Activated CD8-positive, alpha-beta T cell treated with anti-CD3 and anti-CD28 coated beads for 36 hours (primary cell): Measurements from ENCODE around the gene MAN2C1. TPM values are rescaled to one million over a fixed set of nuclear protein-coding genes. Genes with fewer than 3 reads are reported as not detected.
"Not testable (repeated sequence)": the region's sequence is repeated elsewhere in the genome, so short reads cannot be mapped to it uniquely, and the experiment has no call there.

Experiments
- ATAC-seq: fragments of 200-7000 bp; cut with Tn5 transposase; one replicate; pipeline ENCODE4 v1.10.0; 2021; ENCODE audit warnings: mild to moderate bottlenecking, moderate library complexity
- CTCF ChIA-PET: fragments of 350-600 bp; sonication (Branson Sonifier 250); formaldehyde crosslinking; loops from one replicate; lab custom pipeline; 2021; ENCODE audit warnings: antibody characterized with exemption; lab: Charles Lee
- POLR2A ChIA-PET: fragments of 350-600 bp; sonication (Branson Sonifier 250); formaldehyde crosslinking; loops from one replicate; lab custom pipeline; 2021; ENCODE audit warnings: antibody characterized with exemption; lab: Charles Lee
- DNase-seq: peaks from one replicate; pipeline ENCODE4 v3.0.0-alpha.2; 2020
- H3K27ac Mint-ChIP-seq: one replicate; pipeline ENCODE4 v1.8.0; 2021; ENCODE audit warnings: mild to moderate bottlenecking, mixed read lengths
- H3K27me3 Mint-ChIP-seq: one replicate; pipeline ENCODE4 v1.8.0; 2021; ENCODE audit warnings: mixed read lengths
- H3K36me3 Mint-ChIP-seq: one replicate; pipeline ENCODE4 v1.8.0; 2021; ENCODE audit warnings: low read depth, mixed read lengths
- H3K4me1 Mint-ChIP-seq: one replicate; pipeline ENCODE4 v1.8.0; 2021; ENCODE audit warnings: low read depth, mixed read lengths
- H3K4me3 Mint-ChIP-seq: one replicate; pipeline ENCODE4 v1.8.0; 2021; ENCODE audit warnings: mild to moderate bottlenecking, moderate library complexity, mixed read lengths
- H3K9me3 Mint-ChIP-seq: one replicate; pipeline ENCODE4 v1.8.0; 2021; ENCODE audit warnings: mixed read lengths
- CTCF ChIP-seq: fragments of 200-600 bp; IDR thresholded peaks from one replicate; pipeline ENCODE4 v1.8.0; 2022; ENCODE audit warnings: antibody characterized with exemption, mild to moderate bottlenecking
- intact Hi-C: fragments of 100-400 bp; cut with micrococcal nuclease; formaldehyde crosslinking; loops from one replicate; pipeline ENCODE4 v1.10.0; 2022
- total RNA-seq, 2 experiments: library from RNA; stranded (reverse); gene quantifications; one replicate each; pipeline ENCODE4 v1.2.3, GENCODE V29; 2021

Gene MAN2C1
- total RNA-seq, 2 experiments from 2014 or later, result 170 to 181 TPM

- no peak for ATAC-seq
- TF ChIP-seq CTCF, result no peak
- Mint-ChIP-seq H3K36me3 (peaks cover 25% of the 10 kb centered on the region), H3K4me1 (peaks cover 21% of the 10 kb centered on the region), H3K4me3 (no peak overlapping the region), H3K27me3 (no peaks in the 10 kb centered on the region), H3K9me3 (peaks cover 18% of the 10 kb centered on the region), H3K27ac (no peak overlapping the region)
- POLR2A ChIA-PET, result interaction anchor here (1.2 to 11.3 kb wide), 2 partner anchors 10 to 16 kb away, joined by 5 to 81 read pairs; partner anchors contain the start of gene MAN2C1
- CTCF ChIA-PET, result interaction anchor here (5.8 kb wide), 1 partner anchor 16 kb away, joined by 31 read pairs; the partner anchor contains the start of gene MAN2C1
- intact Hi-C loops, result no loop called here
- DNase-seq, result no peak
Measured at GRCh38 chr15:75352186-75353080, 16.0 kb downstream of the MAN2C1 start.

- no peak for TF ChIP-seq CTCF
- CTCF ChIA-PET, result interaction anchor here (0.9 to 5.8 kb wide), 2 partner anchors 17 to 228 kb away, joined by 3 to 31 read pairs; partner anchors contain the start of genes MAN2C1 and PTPN9
- peaks cover 26% of the 10 kb centered on the region for H3K36me3 Mint-ChIP-seq
- DNase-seq (peak; percentile 37), ATAC-seq (no peak)
- peaks cover 28% of the 10 kb centered on the region for H3K4me1 Mint-ChIP-seq
- POLR2A ChIA-PET, result interaction anchor here (1.3 to 11.3 kb wide), 3 partner anchors 9 to 17 kb away, joined by 6 to 81 read pairs (median 7); partner anchors contain the start of genes COMMD4 and MAN2C1
- H3K27ac Mint-ChIP-seq, result peak overlapping the region; percentile 93
- intact Hi-C loops, result no loop called here
- peaks cover 18% of the 10 kb centered on the region for H3K9me3 Mint-ChIP-seq
- H3K4me3 Mint-ChIP-seq, result no peak overlapping the region
- peaks cover 1% of the 10 kb centered on the region for H3K27me3 Mint-ChIP-seq
Measured at GRCh38 chr15:75350601-75351361, 17.6 kb downstream of the MAN2C1 start.

- Mint-ChIP-seq H3K27me3 (peaks cover 1% of the 10 kb centered on the region), H3K36me3 (peaks cover 25% of the 10 kb centered on the region), H3K9me3 (peaks cover 18% of the 10 kb centered on the region), H3K4me3 (peak overlapping the region; percentile 46), H3K27ac (peak overlapping the region; percentile 93), H3K4me1 (peaks cover 28% of the 10 kb centered on the region)
- POLR2A ChIA-PET, result interaction anchor here (1.2 to 11.3 kb wide), 5 partner anchors 9 to 276 kb away, joined by 3 to 81 read pairs (median 6); partner anchors contain the start of genes COMMD4 and MAN2C1
- no peak for TF ChIP-seq CTCF
- DNase-seq, result peak; percentile 96
- intact Hi-C loops, result no loop called here
- peak; percentile 90 for ATAC-seq
- CTCF ChIA-PET, result interaction anchor here (0.9 to 5.8 kb wide), 3 partner anchors 18 to 229 kb away, joined by 3 to 31 read pairs (median 4); partner anchors contain the start of genes MAN2C1 and PTPN9
Measured at GRCh38 chr15:75349851-75350588, 18.4 kb downstream of the MAN2C1 start.

GRCh38 chr15:75349351-75349669 is 19.1 kb downstream of the MAN2C1 start:
- peak overlapping the region; percentile 46 for H3K4me3 Mint-ChIP-seq
- intact Hi-C loops, result not testable (repeated sequence)

More at GRCh38 chr15:75349351-75349669, 19.1 kb downstream of the MAN2C1 start:
- Mint-ChIP-seq H3K9me3 (peaks cover 18% of the 10 kb centered on the region), H3K36me3 (peaks cover 25% of the 10 kb centered on the region), H3K4me1 (peaks cover 28% of the 10 kb centered on the region), H3K27ac (peak overlapping the region; percentile 93)
- H3K27me3 Mint-ChIP-seq, DNase-seq, ATAC-seq: not testable (repeated sequence)
- ChIA-PET POLR2A (interaction anchor here (1.2 to 11.3 kb wide), 3 partner anchors 19 to 277 kb away, joined by 3 to 81 read pairs (median 3); partner anchors contain the start of gene MAN2C1), CTCF (interaction anchor here (1.2 kb wide), 1 partner anchor 18 kb away, joined by 4 read pairs; no protein-coding TSS in a partner anchor)
